NCI-H2227 treated with DMSO at 0.1 percent for 48 hours (cell line): ENCODE measurements around the gene GNLY.

Experiments used
- DNase-seq: peaks from one replicate; lab custom pipeline; 2025; lab: John Stamatoyannopoulos, UW

GNLY gene

DNA sequence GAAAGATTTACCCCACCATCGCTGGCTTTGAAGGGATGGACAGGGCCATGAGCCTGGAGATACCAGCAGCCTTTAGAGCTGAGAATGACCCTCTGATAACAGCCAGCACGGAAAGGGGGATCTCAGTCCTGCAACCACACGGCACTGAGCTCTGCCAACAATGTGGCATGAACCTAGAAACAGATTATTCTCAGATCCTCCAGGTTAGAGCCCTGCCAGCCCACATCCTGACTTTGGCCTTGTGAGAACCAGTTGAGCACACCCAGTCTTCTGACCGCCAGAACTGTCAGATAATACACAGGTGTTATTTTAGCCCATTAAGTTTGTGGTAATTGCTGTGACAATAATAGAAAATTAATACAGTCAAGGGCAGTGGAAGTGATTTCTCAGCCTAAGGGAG, 9.4 kb upstream of the GNLY start:
- no peak for DNase-seq

DNA sequence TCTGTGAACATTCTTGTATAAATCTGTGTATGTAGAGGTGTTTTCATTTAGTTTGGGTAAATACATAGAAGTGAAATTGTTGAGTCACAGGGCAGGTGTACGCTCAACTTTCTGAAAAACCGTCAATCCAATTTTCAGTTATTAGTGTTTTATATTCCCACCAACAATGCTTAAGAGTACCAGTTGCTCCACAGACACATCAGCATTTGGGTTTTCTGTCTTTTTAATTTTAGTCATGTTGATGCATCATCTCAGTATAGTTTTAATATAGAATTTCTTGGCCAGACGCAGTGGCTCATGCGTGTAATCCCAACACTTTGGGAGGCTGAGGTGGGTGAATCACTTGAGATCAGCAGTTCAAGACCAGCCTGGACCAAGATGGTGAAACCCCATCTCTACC, 3.2 kb upstream of the GNLY start:
- no peak for DNase-seq

DNA sequence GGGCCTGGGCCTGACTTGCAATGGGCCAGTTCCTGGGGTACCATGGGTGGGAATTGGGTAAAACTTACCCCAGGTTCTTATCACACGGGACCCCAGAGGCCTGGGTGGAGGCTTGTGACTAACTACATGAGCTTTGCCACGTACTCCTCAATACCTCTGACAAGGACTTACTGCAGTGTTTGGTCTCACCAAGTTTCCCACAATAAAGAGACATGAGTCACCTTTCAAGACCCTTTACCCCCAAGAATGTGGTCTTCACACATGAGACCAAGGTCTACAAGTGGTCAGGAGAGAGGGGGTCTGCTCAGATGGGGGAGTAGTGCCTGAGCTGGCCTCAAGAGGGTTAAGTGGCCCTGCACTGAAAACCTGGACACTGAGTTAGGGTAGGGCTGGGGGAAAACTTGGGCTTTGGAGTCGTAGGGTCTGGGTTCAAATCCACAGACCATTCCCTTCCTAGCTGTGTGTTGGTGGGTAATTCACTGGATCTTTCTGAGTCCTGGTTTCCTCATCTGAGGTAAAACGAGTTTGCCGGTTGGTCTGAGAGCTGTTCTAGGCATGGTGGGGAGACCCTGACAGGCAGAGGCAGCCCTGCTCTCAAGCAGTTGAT, 2.0 kb upstream of the GNLY start:
- DNase-seq, result no peak

DNA sequence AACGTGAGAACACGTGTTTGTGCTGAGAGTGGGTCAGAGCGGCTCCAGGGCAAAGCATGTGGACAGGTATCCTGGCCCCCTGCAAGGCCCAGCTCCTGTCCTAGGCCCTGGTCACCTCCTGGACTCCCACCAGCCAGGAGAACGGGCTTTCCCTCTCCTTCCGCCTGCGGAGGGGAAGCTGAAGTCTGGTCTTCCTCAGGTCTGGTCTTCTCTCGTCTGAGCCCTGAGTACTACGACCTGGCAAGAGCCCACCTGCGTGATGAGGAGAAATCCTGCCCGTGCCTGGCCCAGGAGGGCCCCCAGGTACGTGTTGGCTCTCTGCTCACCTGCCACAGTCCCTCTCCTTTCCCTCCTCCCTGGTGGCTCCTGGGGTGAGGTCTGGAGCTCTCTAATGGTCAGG, 963 bp downstream of the GNLY start:
- no peak for DNase-seq

DNA sequence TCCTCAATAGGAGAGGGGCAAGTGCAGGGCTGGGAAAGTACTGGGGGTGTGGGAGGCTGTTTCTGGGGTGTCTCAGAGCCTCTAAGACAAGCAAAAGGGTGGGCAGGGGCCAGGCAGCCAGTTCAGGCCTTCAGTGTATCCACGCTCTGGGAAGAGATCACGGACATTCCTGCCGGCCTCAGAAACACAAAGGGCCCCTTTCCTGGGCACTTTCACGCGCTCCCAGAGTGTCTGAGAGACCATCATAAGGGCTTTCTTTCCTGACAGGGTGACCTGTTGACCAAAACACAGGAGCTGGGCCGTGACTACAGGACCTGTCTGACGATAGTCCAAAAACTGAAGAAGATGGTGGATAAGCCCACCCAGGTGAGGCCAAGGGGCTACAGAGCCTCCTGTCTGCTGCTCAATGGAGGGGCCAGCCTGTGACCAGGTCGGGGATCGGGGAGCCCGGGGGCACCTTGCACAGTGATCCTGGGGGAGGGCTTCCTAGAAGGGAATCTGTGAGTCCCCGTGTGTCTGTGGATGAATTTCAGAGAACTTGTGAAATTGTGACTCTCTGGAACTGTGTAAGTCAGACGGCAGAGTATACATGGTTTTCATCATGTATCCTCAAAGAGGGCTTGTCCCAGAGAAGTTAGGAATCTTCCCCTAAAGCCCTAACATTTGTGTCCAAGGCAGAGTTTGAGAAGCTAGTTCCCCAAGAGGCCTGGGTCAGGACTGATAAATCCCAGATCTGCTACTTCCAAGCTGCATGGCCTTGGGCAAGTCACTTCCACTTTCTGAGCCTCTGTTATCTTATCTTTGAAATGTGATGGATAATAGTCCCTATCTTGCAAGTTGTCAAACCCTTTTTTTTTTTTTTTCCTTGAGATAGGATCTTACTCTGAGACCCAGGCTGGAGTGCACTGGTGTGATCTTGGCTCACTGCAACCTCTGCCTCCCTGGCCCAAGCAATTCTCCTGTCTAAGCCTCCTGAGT, 1.8 kb downstream of the GNLY start:
- no peak for DNase-seq

DNA sequence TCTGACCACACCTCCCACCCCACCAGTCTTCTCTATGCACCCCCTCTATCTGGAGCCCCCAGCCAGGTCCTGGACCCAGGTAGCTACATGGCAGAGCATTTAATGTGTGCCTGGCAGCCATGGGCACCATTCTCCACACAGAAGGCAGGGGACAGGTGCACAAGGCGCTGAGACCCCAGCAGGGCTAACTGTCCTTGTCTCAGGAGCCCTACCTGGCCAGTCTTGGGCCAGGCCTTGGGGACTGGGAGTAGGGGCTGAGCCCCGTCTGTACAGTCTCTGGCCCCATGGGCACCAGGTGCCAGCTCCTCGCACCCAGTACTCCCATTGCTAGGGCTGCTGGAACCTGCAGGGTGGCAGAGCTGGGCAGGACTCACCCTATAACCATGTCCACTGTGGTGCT, 2.9 kb downstream of the GNLY start:
- DNase-seq, result no peak

DNA sequence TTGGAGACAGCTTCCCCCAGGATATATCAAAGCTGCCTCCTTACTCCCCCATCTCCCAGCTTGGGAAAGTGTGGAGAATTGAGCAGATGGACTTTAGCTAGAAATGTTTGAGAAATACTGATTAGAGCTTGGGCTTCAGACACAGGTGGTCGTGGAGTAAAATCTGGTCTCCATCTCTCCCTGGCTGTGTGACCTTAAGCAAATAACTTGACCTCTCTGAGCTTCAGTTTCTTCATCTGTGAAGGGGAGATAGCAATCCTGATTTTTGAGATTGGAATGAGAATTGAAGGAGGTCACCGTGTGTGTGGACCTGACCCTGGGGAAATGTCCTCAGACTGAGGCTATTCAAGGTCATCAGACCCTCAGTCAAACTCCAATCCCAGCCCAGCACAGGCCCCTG, 3.6 kb downstream of the GNLY start:
- no peak for DNase-seq

DNA sequence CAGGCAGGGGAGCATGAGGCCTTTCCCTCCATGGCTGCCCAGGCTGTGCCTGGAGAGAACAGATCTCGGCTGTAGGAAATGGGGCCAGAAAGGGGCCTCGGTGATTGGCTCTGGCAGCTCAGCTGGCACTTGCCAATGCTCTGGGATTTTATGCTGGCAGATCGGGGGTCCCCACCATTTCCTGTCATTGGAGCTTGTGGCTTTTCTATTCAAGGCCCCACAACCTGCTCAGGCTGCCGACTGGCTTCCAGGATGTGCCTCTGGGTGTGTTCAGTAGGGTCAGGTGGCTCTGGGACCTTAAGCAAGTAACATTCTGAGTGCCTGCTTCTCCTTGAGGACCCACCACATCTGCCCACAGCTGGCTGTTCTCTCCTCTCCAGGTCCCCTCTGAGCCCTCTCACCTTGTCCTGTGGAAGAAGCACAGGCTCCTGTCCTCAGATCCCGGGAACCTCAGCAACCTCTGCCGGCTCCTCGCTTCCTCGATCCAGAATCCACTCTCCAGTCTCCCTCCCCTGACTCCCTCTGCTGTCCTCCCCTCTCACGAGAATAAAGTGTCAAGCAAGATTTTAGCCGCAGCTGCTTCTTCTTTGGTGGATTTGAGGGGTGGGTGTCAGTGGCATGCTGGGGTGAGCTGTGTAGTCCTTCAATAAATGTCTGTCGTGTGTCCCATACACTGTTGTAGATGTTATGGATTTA, 4.2 kb downstream of the GNLY start:
- DNase-seq, result no peak

DNA sequence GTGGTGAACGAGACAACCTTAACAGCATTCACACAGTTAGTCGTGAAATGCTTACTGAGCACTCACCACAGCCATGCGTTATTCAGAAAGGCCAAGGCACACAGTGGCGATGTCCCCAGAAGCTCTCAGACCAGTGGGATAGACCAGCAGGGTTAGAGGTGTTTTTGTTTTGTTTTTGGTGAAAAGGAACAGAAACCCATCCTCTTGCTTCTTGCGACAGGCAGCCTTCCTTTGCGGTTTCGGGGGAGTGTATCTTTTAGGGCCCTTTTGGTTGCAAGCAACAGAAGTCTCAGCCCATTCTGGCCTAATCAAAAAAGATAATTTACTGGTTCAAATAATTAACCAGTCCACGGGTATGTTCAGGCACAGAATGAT, 4.7 kb downstream of the GNLY start:
- DNase-seq, result no peak

DNA sequence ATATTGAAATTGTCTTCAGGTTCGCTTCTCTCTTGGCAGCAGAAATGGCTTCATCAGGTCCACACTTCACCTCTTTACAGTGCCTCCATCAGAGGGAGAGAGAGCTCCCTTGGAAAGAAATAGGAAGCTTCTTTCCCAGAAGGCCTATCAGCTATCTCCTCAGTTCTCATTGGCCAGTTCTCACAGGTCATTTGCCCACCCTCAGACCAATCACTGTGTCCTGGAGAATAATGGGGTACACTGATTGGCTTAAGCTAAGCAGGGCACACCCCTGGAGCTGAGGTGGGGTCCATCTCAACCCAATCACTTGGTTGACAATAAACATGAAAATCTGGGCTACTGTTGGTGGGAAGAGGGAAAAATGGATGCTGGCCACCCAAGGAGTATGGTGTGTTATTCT, 5.2 kb downstream of the GNLY start:
- DNase-seq, result no peak

DNA sequence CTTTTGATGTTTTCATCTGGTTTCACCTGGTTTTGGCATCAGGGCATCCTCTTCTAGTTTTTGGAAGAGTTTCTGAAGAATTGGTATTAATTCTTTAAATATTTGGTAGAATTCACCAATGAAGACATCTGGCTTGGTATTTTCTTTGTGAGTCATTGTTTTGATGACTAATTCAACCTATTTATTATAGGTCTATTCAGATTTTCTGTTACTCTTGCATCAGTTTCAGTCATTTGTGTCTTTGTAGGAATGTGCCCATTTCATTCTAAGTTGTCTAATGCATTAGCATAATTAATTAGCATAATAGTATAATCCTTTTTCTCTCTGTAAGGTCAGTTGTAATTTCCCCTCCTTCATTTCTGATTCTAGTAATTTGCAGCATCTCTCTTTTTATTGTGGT, 8.0 kb downstream of the GNLY start:
- DNase-seq, result no peak

DNA sequence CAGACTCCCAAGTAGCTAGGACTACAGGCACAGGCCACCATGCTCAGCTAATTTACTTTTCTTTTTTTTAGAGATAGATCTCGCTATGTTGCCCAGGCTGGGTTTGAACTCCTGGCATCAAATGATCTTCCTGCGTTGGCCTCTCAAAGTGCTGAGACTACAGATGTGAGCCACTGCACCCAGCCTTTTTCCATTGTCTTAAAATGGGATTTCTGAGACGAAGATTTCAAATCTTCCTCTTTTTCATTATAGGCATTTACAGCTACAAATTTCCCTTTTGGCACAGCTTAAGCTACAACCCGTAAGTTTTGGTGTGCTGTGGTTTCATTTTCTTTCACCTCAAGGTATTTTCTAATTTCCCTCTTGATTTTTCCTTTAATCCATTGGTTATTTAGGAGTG, 8.6 kb downstream of the GNLY start:
- DNase-seq, result no peak

DNA sequence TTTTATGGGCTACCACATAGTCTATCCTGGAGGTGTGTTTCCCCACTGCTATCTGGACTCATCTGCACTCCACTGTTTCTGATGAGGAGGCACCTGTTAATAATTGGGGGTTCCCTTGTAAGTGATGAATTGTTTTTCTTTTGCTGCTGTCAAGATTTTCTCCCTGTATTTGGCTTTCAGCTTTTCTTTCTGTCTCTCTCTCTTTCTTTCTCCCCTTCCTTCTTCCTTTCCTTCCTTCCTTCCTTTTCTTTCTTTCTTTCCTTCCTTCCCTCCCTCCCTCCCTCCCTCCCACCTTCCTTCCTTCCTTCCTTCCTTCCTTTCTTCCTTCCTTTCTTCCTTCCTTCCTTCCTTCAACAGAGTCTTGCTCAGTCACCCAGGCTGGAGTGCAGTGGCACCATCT, 9.2 kb downstream of the GNLY start:
- no peak for DNase-seq

DNA sequence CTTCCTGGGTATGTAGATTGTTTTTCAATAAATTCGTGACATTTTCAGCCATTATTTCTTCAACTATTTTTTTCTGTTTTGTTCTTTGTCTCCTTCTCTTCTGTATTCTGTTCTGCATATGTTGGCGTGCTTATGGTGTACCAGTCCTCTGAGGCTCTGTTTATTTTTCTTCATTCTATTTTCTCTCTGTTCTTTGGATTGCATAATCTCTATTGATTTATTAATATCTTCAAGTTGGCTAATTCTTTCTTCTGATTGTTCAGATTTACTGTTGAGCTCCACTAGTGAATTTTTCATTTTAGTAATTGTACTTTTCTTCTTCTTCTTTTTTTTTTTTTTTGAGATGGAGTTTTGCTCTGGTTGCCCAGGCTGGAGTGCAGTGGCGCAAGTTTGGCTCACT, 9.9 kb downstream of the GNLY start:
- DNase-seq, result no peak

DNA sequence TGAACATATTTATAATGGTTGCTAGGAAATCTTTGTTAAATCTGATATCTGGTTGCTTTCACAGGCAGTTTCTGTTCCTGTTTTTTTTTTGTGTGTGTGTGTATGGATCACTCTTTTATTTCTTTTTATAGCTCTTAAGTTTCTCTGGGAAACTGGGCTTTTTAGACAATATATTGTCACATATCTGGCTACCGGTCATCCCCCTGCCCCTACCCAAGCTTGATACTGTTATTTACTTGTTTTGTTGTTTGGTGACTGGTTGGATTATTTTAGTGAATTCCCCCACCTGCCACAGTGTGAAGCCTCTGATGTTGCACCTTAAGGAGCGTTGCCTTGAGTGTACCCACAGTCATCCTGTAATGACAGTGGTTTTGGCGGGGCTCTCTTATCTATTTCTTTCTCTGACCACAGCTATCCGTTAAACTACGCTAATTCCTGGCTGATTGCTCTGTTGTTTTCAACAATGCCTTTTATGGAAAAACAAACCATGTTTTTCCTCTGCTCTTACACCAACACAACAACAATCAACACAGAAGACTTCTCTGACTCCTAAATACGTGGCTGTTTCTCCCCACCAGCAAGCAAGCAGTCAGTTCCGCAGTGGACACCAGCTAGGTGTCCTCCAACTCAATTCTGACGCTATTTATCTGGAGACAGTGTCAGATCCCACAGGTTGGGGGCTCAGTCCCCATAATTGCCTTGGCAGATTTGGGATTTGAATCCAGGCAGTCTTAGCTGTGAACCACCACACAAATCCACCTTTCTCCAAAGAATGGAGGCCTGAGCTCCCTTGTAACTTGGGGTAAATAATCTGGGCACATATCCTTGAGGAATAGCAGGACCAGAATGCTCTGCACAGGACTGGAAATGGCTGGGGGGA, 10.9 kb downstream of the GNLY start:
- DNase-seq, result no peak

DNA sequence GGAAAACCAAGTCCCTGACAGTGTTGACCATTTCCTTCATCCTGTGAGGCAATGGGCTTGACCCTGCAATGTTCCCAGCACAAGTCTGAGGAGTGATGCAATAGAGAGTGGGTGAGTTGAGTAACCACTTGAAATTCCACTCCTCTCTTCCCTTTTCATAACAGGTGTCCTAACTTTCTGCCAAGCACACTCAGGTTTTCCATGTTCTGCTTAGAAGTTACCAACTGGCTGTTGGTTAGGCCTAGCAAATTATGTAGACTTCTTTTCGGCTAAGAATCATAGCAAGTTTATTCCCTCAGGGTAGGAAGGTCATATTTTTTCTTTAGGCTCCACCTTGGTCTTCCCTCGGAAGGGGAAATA, 11.5 kb downstream of the GNLY start:
- no peak for DNase-seq

DNA sequence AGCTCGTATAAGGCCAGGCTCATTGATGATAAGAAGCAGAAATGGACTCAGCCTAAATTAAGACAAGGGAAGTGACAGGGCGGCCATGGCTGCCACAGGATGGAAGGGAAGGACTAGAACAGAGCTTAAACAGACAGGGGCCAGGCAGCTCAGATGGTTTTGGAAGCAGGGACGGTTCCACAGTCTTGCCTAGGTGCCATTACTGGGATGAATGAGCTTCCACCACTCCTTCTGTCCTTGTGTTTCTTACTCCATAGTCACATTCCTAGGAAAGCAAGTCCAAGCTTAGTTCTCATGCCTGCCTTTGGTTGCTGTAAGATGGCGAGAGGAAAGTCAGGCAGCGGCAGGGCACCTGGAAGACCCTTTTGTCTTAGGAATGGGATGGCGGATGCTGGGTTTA, 11.9 kb downstream of the GNLY start:
- no peak for DNase-seq

DNA sequence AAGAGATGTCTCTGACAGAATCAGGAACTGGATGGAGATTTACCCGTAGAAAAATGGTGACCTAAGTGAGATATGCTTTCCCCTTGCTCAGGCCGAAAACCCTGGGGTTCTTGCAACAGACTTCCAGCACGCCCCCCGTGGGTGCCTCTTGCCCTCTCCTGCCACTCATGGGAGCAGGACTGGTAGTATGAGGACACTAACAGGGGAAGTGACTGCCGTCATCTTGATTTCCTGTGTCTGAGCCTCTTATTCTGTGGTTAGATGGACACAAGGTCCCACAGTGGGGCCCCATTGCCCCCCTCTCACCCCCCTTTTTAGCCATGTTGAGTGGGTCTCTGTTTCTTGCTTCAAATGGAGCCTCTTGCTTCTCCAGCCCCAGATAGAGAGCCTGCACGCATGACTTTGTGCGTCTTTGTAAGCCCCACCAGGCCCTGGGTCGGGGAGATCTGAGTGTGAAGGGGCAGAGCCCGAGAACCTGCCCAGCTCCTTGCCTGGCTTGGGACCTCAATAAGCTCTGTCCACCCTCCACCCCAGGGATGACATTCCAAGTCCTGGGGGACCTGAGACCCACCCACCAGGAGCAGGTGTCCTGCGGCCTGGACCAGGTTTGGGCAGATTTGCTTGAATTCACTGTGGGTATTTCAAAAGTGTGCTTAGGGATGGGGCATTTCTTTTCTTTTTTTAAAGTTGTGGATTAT, 12.6 kb downstream of the GNLY start:
- DNase-seq, result no peak

DNA sequence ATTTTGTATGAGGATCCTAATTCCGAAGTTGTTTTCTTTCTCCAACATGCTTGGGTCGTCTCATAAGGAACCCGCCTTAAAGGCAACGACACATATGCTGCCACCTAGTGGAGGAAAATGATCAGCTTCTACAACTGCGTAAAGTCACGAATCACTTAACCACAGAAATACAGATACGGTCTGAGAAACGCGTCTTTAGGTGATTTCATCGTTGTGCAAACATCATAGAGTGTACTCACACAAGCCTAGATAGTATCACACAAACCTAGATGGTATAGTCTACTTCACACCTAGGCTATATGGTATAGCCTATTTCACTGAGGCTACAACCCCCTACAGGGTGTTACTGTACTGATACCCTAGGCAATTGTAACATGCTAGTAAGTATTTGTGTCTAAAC, 13.1 kb downstream of the GNLY start:
- DNase-seq, result peak; percentile 70

DNA sequence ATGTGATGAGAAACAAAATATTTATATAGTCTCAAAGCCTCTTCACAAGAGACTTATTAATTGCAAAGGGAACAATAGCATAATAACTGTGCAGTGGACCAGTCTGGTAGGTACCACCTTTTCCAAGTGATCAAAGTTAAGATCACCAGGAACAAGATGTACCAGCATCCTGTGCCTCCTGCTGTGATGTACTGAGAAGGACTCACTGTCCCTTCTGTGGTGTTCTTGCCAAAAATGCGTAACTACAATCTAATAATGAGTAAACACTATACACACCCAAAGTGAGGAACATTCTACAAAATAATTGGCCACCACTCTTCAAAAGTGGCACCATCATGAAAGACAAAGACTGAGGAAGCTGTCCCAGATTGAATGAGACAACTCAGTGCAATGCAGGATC, 14.5 kb downstream of the GNLY start:
- DNase-seq, result no peak

DNA sequence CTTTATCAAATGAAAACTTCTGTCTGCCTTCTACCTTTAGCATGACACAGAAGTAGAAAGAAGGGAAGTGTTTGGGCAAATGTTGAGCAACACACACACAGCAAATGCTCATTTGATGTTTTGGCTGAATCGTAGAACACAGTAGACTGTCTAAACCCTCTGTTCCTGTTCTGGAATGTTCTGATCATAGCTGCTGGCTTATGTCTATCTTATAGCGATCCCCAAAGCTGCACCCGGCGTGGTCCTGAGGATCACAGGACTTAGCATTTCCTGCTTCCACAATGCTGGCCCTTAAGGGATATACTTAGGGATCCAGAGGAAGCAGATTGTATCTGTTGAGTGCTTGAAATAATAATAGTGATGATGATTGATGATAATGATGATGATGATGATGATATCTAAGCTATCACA, 15.2 kb downstream of the GNLY start:
- DNase-seq, result no peak
